BJ (cell line): Measurements from ENCODE around the gene DCST2. TPM values are rescaled to one million over a fixed set of nuclear protein-coding genes. Genes with fewer than 3 reads are reported as not detected.

Experiments used
- CTCF ChIA-PET: fragments of 350-600 bp; formaldehyde crosslinking; extraction: SDS; loops from one replicate; lab custom pipeline; 2021; ENCODE audit warnings: antibody characterized with exemption, inconsistent platforms; lab: Yijun Ruan, JAX
- POLR2A ChIA-PET: fragments of 300-600 bp; sonication (Branson Sonifier 250); formaldehyde crosslinking; extraction: SDS; loops from one replicate; lab custom pipeline; 2021; ENCODE audit warnings: antibody characterized with exemption; lab: Charles Lee
- DNase-seq: peaks from one replicate; pipeline ENCODE4 v3.0.0-alpha.2; 2011; ENCODE audit warnings: low read depth
- H3K27me3 ChIP-seq: 2 replicates; pipeline ENCODE4 v1.6.0; 2011; ENCODE audit warnings: low read length; ENCODE audit not compliant: control insufficient read depth, insufficient read depth
- H3K36me3 ChIP-seq: 2 replicates; pipeline ENCODE4 v1.5.1; 2011; ENCODE audit warnings: low read length; ENCODE audit not compliant: control insufficient read depth, insufficient read depth
- H3K4me3 ChIP-seq: 2 replicates; pipeline ENCODE4 v1.5.1; 2011; ENCODE audit warnings: low read depth, mild to moderate bottlenecking, control low read depth, low read length
- polyA plus RNA-seq: library from polyadenylated mRNA; depleted of rRNA; stranded (reverse); fragments of >200 nt; gene quantifications from 2 replicates; pipeline ENCODE4 v1.2.3, GENCODE V29; 2011
- TF ChIP-seq, protein P1 (sequence below): IDR thresholded peaks from 2 replicates; pipeline ENCODE4 v1.5.1; 2011; ENCODE audit warnings: low read depth, mild to moderate bottlenecking, control low read depth, inconsistent platforms, low read length, moderate library complexity; ENCODE audit not compliant: insufficient read depth

The DCST2 gene
- polyA plus RNA-seq, 1 experiment, result 0.38 TPM

DNA sequence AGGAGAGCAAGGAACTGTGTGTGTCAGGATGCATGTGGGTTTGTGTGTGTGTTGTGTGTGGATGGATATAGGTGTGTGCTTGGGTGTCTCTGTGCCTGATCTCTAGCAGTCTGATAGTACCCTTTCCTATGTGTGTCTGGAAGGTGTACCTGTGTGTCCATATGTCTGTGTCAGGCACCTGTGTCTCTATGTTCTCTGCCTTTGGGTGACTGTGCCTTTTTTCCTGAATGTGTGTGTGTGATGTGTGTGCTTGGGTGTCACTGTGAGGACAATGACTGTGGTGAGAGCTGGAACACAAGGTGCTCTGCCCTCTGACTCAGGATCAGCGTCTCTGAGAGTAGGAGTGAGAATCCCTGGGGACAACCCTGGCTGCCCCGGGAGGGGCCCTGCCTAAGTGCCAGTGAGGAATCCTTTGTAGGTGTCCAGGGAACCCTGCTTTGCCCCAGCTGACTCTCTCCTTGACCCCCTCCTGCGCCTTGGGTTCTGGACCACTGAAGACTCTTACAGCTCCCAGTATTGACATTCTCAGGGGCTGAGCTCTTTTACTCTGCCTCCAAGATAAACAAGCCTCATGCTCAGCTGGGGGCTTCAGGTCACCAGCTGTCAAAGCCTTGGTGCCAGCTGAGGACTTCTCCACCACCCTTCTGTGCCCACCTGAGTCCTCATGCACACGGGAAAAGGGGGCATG is 44.3 kb upstream of the DCST2 start:
- TF ChIP-seq, protein P1, sequence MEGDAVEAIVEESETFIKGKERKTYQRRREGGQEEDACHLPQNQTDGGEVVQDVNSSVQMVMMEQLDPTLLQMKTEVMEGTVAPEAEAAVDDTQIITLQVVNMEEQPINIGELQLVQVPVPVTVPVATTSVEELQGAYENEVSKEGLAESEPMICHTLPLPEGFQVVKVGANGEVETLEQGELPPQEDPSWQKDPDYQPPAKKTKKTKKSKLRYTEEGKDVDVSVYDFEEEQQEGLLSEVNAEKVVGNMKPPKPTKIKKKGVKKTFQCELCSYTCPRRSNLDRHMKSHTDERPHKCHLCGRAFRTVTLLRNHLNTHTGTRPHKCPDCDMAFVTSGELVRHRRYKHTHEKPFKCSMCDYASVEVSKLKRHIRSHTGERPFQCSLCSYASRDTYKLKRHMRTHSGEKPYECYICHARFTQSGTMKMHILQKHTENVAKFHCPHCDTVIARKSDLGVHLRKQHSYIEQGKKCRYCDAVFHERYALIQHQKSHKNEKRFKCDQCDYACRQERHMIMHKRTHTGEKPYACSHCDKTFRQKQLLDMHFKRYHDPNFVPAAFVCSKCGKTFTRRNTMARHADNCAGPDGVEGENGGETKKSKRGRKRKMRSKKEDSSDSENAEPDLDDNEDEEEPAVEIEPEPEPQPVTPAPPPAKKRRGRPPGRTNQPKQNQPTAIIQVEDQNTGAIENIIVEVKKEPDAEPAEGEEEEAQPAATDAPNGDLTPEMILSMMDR, result no peak
- Histone ChIP-seq H3K36me3 (no peaks in the 10 kb centered on the region), H3K27me3 (peaks cover 32% of the 10 kb centered on the region), H3K4me3 (no peak overlapping the region)
- ChIA-PET POLR2A (no interaction called here), CTCF (interaction anchor here (0.7 to 2.1 kb wide), 5 partner anchors 14 to 60 kb away, joined by 3 to 9 read pairs (median 4); partner anchors contain the start of genes ADAM15 and EFNA4)
- DNase-seq, result no peak

- TF ChIP-seq, protein P1, result no peak
- Histone ChIP-seq H3K36me3 (no peaks in the 10 kb centered on the region), H3K4me3 (no peak overlapping the region), H3K27me3 (peaks cover 27% of the 10 kb centered on the region)
- CTCF ChIA-PET, result interaction anchor here (1.1 kb wide), 1 partner anchor 8 kb away, joined by 3 read pairs; no protein-coding TSS in a partner anchor
- POLR2A ChIA-PET, result no interaction called here
- DNase-seq, result no peak
Measured at GRCh38 chr1:155077346-155077745, 43.8 kb upstream of the DCST2 start.

- Histone ChIP-seq H3K4me3 (no peak overlapping the region), H3K36me3 (no peaks in the 10 kb centered on the region), H3K27me3 (peaks cover 20% of the 10 kb centered on the region)
- ChIA-PET POLR2A (no interaction called here), CTCF (interaction anchor here (1.1 to 3.5 kb wide), 5 partner anchors 9 to 22 kb away, joined by 3 to 24 read pairs (median 13); partner anchors contain the start of gene EFNA4)
- no peak for DNase-seq
- TF ChIP-seq, protein P1, result no peak
Measured at GRCh38 chr1:155076371-155076770, 42.8 kb upstream of the DCST2 start.

GRCh38 chr1:155075535-155075934 is 42.0 kb upstream of the DCST2 start:
- Histone ChIP-seq H3K36me3 (no peaks in the 10 kb centered on the region), H3K4me3 (no peak overlapping the region), H3K27me3 (peaks cover 13% of the 10 kb centered on the region)
- ChIA-PET CTCF (interaction anchor here (1.7 to 3.5 kb wide), 4 partner anchors 9 to 21 kb away, joined by 7 to 24 read pairs (median 14); partner anchors contain the start of gene EFNA4), POLR2A (no interaction called here)
- TF ChIP-seq, protein P1, result no peak
- no peak for DNase-seq

DNA sequence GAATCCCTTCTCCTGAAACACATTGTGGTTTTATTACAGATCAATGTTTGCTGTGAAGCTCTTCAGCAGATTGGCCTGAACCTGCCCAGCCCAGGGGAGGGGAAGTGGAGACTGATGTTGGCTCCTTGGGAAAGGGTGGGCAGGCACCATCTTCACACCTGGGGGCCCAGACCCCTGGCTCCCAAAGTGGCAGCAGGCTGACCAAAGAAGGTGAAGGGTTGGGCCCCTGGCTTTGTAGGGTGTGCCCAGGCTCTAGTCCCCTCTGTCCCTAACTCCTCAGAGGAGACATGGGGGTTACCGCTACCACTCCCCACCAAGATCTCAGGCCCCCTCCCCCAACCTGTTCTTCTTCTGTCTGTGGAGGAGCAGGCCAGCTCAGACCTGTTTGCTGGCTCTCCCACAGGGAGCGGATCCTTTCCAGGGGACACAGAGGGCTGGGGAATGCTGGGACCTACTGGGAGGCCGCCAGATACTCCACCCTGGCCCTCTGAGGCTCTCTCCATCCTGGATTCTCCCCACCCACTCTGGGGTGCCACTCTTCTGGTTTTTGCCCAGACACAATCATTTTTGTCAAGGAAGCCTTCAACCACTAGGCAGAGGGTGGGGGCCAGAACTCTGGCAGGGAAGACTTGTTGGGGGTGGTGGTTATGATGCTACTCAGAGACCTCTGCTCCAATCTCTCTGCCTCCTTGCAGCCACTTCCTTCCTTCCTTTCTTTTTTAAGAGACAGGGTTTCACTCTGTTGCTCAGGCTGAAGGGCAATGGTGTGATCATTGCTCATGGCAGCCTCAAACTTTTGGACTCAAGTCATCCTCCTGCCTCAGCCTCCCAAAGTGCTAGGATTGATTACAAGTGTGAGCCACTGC is 40.0 kb upstream of the DCST2 start:
- DNase-seq, result no peak
- no peak overlapping the region for H3K4me3 ChIP-seq
- POLR2A ChIA-PET, result no interaction called here
- H3K27me3 ChIP-seq, result peaks cover 1% of the 10 kb centered on the region
- CTCF ChIA-PET, result interaction anchor here (1.1 to 17.0 kb wide), 5 partner anchors 10 to 22 kb away, joined by 4 to 147 read pairs (median 24); partner anchors contain the start of genes ADAM15 and EFNA4
- peaks cover 8% of the 10 kb centered on the region for H3K36me3 ChIP-seq
- TF ChIP-seq, protein P1, result no peak
